ENCODE data around the gene MPV17L2. TPM values are rescaled to one million over a fixed set of nuclear protein-coding genes. Genes with fewer than 3 reads are reported as not detected.

MPV17L2 gene
- total RNA-seq, 1 donor from 2014 or later = 10.6 TPM

GRCh38 chr19:18160493-18160970 is 32.5 kb upstream of the MPV17L2 start:
- no peak overlapping the region for H3K27ac Mint-ChIP-seq
- no peak overlapping the region for H3K4me3 Mint-ChIP-seq (ENCODE audit: low read depth)
- no peaks in the 10 kb centered on the region for H3K27me3 Mint-ChIP-seq
- H3K4me1 Mint-ChIP-seq (ENCODE audit: low read depth) = no peaks in the 10 kb centered on the region
- no peak for TF ChIP-seq CTCF (IDR thresholded peaks at IDR 0.05; ENCODE audit: unreplicated experiment)
- no peak for DNase-seq (ENCODE audit: low spot score, unreplicated experiment)
- no peaks in the 10 kb centered on the region for H3K9me3 Mint-ChIP-seq (ENCODE audit: low read depth)
- H3K36me3 Mint-ChIP-seq (ENCODE audit: insufficient read depth) = peaks cover 13% of the 10 kb centered on the region

- DNase-seq (ENCODE audit: low spot score, unreplicated experiment) = peak; percentile 74
- Mint-ChIP-seq H3K27ac (no peak overlapping the region), H3K4me1 (ENCODE audit: low read depth) (no peaks in the 10 kb centered on the region), H3K4me3 (ENCODE audit: low read depth) (no peak overlapping the region), H3K36me3 (ENCODE audit: insufficient read depth) (peaks cover 18% of the 10 kb centered on the region), H3K9me3 (ENCODE audit: low read depth) (no peaks in the 10 kb centered on the region), H3K27me3 (no peaks in the 10 kb centered on the region)
- TF ChIP-seq CTCF (IDR thresholded peaks at IDR 0.05; ENCODE audit: unreplicated experiment) = peak; percentile 74
Measured at GRCh38 chr19:18160971-18161635, 31.9 kb upstream of the MPV17L2 start.

- Mint-ChIP-seq H3K9me3 (ENCODE audit: low read depth) (no peaks in the 10 kb centered on the region), H3K4me3 (ENCODE audit: low read depth) (no peak overlapping the region), H3K27ac (peak overlapping the region; percentile 76), H3K36me3 (ENCODE audit: insufficient read depth) (peaks cover 16% of the 10 kb centered on the region), H3K4me1 (ENCODE audit: low read depth) (no peaks in the 10 kb centered on the region), H3K27me3 (no peaks in the 10 kb centered on the region)
- peak; percentile 38 for TF ChIP-seq CTCF (IDR thresholded peaks at IDR 0.05; ENCODE audit: unreplicated experiment)
- no peak for DNase-seq (ENCODE audit: low spot score, unreplicated experiment)
Measured at GRCh38 chr19:18161636-18162002, 31.4 kb upstream of the MPV17L2 start.

GRCh38 chr19:18164072-18164471 is 28.9 kb upstream of the MPV17L2 start:
- Mint-ChIP-seq H3K9me3 (ENCODE audit: low read depth) (no peaks in the 10 kb centered on the region), H3K27ac (no peak overlapping the region), H3K27me3 (no peaks in the 10 kb centered on the region), H3K36me3 (ENCODE audit: insufficient read depth) (peaks cover 25% of the 10 kb centered on the region), H3K4me3 (ENCODE audit: low read depth) (no peak overlapping the region), H3K4me1 (ENCODE audit: low read depth) (no peaks in the 10 kb centered on the region)
- TF ChIP-seq CTCF (IDR thresholded peaks at IDR 0.05; ENCODE audit: unreplicated experiment) = no peak
- DNase-seq (ENCODE audit: low spot score, unreplicated experiment) = no peak

- no peak for DNase-seq (ENCODE audit: low spot score, unreplicated experiment)
- TF ChIP-seq CTCF (IDR thresholded peaks at IDR 0.05; ENCODE audit: unreplicated experiment) = no peak
- H3K4me3 Mint-ChIP-seq (ENCODE audit: low read depth) = no peak overlapping the region
- no peaks in the 10 kb centered on the region for H3K27me3 Mint-ChIP-seq
- no peak overlapping the region for H3K27ac Mint-ChIP-seq
- no peaks in the 10 kb centered on the region for H3K9me3 Mint-ChIP-seq (ENCODE audit: low read depth)
- H3K4me1 Mint-ChIP-seq (ENCODE audit: low read depth) = no peaks in the 10 kb centered on the region
- peaks cover 30% of the 10 kb centered on the region for H3K36me3 Mint-ChIP-seq (ENCODE audit: insufficient read depth)
Measured at GRCh38 chr19:18165794-18166544, 27.0 kb upstream of the MPV17L2 start.

Measured in progenitor cell of endocrine pancreas (in vitro differentiated cells).